Omental fat pad (tissue), 4 donors: ENCODE results near the gene ZBTB12. TPM values are rescaled to one million over a fixed set of nuclear protein-coding genes. Genes with fewer than 3 reads are reported as not detected.

Experiments
- ATAC-seq: fragments of 150-250 bp; one replicate; pipeline ENCODE4 v1.9.1; 2016; ENCODE audit warnings: mild to moderate bottlenecking, moderate library complexity; ENCODE audit not compliant: low FRiP score
- DNase-seq: peaks from one replicate; pipeline ENCODE4 v3.0.0-alpha.2; 2019; ENCODE audit warnings: low spot score
- CTCF ChIP-seq, 3 donors: fragments of 450-650 bp; IDR thresholded peaks; one replicate each; pipeline ENCODE4 v1.5.1; 2016 to 2017; ENCODE audit warnings: antibody characterized with exemption in 3 of 3, mild to moderate bottlenecking in 3 of 3, moderate library complexity in 2 of 3
- total RNA-seq, 4 donors: library from RNA; depleted of rRNA; stranded (reverse); fragments of >200 nt; gene quantifications; one replicate each; pipeline ENCODE4 v1.1.0, GENCODE V29; 2016

Gene ZBTB12
- total RNA-seq, 4 donors from 2014 or later, result 0.48 to 1.9 (median 1.4) TPM

GRCh38 chr6:31896493-31896855 lies 5.4 kb downstream of the ZBTB12 start:
- TF ChIP-seq CTCF (IDR thresholded peaks at IDR 0.05), result no peak

GRCh38 chr6:31892821-31893220 lies 9.1 kb downstream of the ZBTB12 start:
- no peak for DNase-seq
- ATAC-seq, result no peak

More at GRCh38 chr6:31896493-31896855, 5.4 kb downstream of the ZBTB12 start:
- ATAC-seq (no peak), DNase-seq (no peak)

GRCh38 chr6:31889331-31889972 lies 12.4 kb downstream of the ZBTB12 start:
- ATAC-seq (no peak), DNase-seq (no peak)
- no peak for TF ChIP-seq CTCF (IDR thresholded peaks at IDR 0.05)

More at GRCh38 chr6:31892821-31893220, 9.1 kb downstream of the ZBTB12 start:
- TF ChIP-seq CTCF (IDR thresholded peaks at IDR 0.05), result no peak

- TF ChIP-seq CTCF (IDR thresholded peaks at IDR 0.05), result no peak
- no peak for ATAC-seq
- no peak for DNase-seq
These were observed 13.3 kb downstream of the ZBTB12 start for GRCh38 chr6:31888276-31889258.

- no peak for TF ChIP-seq CTCF (IDR thresholded peaks at IDR 0.05)
- no peak for ATAC-seq
- no peak for DNase-seq
These were observed 14.5 kb downstream of the ZBTB12 start for GRCh38 chr6:31887173-31888007.

- DNase-seq (no peak), ATAC-seq (no peak)
- TF ChIP-seq CTCF (IDR thresholded peaks at IDR 0.05), result no peak
These were observed 15.3 kb downstream of the ZBTB12 start for GRCh38 chr6:31886541-31886991.
